Measurements from ENCODE around the gene MAML3. TPM values are rescaled to one million over a fixed set of nuclear protein-coding genes. Genes with fewer than 3 reads are reported as not detected.

The MAML3 gene
- total RNA-seq, 1 donor from 2014 or later: 7.9 TPM

DNA sequence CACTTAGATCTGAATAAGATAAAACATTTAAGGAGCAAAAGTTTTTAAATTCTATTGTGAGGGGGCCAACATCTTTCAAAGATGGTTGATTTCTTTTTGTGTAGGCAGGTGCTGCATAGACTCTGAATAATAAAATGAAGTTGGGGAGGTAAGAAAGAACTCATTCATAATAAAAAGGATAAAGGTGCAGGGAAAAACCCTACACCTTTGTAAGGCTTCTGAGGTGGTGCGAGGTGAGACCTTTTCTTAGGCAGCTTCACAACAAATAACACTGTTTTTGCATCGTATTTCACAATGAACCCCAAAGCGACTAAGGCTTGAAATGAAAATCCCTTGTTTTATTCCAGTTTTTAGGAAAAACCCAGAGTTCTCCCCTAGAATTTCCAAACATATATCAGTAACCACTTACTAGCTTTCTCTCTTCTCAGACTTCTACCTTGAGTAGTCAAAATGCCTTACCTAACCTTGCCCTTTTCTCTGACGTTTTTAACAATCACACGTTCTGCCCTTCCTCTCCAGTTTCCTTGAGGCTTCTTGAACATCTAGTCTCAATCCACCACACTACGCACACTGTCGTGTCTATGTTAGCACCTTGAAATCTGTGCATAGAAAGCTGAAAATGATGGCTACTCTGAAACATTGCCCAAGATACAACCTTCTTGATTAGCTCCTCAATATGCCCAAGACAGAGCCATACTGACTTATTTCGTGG lies 30.2 kb downstream of the MAML3 start:
- no peak for ATAC-seq

DNA sequence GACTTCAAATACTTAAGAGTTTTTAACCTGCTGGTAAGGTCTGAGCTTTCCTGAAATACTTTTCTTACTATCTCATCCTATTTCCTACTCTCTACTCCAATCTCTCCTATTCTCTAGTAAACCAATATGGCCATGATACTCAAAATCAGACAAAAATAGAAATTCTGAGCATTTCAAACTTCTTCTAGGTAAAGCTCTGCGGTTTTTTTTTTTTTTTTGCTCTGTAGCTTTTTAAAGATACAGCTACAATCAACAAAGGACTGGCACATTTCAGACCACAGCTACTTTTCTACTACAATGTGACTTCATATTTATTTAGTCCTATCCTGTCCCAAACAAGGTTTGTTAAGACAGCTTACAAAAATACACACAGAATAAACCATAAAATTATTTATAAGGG lies 31.1 kb downstream of the MAML3 start:
- no peak for ATAC-seq

DNA sequence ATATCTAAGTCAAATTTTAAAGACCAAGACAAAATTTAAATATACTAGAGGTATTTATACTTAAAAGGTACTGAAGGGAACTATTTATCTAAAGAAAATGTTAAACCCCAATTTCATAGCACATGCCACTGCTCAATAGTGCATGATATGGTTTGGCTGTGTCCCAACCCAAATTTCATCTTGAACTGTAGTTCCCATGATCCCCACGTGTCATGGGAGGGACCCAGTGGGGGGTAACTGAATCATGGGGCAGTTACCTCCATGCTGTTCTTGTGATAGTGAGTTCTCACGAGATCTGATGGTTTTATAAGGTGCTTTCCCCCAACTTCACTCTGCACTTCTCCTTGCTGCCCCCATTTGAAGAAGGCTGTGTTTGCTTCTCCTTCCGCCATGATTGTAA lies 32.3 kb downstream of the MAML3 start:
- ATAC-seq: no peak

DNA sequence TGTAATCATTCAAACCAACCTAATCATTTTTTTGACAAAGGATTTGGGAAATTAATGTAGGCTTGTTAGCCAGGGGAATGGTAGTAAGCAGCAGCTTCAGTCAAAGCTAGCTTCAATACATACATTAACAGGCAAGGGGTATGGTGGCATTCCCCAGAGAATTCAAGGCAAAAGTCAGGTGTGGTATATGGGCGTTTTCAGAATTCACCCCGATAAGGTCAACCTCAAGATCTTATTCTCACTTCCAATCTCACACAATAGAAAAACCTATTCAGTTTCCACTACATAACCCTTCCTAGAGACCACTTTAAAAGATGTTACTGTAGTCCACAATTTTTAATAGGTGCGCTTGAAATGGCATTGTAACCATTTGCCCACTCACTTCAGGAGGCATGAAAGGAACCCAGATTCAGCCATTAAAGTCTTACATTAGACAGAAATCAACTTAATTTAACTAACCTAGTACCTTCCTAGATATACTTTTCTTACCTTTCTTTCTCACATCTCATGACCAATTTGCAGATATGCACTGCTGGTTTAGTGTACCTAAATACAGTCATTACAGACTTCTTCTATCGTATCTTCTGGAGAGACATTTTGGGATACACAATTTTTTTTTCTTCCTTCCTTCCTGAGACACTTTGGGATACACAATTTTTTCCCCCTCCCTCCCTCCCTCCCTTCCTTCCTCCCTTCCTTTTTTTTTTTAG lies 34.9 kb downstream of the MAML3 start:
- ATAC-seq: no peak

DNA sequence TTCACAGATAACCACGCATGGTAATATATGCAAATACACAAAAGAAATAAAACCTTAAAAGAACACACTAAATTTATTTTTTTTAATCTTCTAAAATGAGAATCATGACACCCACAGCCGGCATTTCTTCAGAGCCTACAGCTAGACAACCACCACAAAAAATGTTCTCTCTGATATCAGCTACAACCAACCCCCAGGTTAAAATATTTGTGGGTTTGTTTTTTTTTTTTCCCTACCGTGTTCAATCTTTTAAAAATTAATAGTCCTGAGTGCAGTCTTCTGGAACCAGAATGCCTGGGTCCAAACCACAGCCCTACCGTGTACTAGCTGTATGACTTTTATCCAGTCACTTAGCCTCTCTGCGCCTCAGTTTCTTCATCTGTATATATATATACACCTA lies 36.0 kb downstream of the MAML3 start:
- no peak for ATAC-seq

DNA sequence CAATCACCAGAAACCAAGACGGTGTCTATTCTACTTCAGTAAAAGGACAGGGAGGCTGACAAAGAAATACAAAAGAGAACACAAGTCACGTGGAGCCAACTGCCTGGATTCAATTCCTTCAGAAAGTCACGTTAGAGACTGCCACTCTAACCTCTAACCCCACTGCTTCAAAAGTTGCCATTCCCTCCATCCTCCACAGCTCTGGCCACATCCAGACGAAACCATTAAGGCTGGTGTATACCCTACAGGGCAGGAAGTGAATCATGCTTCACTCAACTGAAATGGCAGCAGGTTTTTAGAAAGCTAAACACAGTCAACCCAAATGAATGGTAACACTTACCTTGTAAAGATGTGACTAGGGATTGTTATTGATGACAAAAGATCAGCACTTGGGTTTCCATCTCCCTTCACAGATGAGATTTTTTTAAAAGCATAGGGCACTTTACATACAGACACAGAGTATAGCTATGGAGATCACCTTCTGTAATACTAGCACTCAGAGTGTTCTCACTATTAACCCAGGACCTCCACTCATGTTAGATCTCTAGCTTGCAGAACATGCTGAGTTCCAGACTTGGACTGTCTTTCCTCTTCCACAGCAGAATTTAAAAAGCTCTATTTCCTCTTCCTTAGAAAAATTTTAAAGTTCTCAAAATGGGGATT lies 37.4 kb downstream of the MAML3 start:
- peak; percentile 52 for ATAC-seq

DNA sequence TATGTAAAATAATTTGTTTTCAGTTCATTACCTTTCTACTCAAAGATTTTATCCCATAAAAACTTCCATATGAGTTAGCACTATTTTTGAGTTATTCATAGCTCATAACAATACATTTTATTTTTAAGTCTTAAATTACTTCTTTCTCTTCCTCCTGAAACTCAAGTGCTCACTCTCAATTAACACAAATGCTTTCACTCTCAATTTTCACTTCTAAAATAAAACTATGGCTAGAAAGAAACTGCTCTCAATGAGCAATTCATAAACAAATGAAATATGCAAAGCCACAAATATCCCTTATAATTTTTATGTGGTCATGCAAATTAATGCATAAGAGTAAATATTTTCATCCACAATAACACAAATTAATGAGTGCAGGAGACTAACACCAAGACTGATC lies 38.8 kb downstream of the MAML3 start:
- no peak for ATAC-seq

DNA sequence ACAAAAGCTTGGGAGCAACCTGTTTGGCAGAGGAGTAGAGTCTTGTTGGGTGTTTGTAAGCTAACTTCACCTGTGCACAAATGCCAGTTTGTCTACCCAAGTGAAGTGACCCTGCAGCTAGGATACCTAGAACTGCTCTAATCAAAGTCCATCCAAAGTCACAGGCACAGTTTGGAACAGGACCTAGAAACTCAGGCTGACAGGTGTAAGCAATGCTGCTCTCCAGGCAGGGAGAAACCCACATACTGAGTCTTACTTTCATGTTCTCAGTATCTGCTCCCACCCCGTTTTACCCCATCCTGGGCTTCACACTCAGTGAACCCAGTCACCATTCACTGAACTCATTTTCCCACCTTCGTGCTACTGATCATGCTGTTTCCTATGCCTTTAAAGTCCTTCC lies 40.3 kb downstream of the MAML3 start:
- no peak for ATAC-seq

DNA sequence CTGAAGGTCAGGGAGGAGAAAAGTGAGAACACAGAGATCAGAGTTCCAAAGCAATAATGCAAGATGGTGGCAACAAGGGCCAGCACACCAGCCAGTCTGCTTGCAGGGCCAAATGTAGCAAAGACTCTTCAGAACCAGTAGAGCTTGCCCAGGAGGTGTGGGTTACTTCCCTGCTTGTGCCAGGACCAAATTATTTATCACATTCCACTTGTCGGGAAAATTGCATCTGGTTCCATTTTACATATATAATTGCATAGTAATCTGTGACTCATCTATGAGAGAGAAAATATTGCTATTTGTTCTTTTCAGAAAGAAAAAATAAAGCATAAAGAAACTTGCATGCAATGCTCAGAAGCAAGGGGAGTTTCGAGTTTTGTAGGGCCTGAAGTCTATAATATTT lies 41.4 kb downstream of the MAML3 start:
- ATAC-seq: no peak

DNA sequence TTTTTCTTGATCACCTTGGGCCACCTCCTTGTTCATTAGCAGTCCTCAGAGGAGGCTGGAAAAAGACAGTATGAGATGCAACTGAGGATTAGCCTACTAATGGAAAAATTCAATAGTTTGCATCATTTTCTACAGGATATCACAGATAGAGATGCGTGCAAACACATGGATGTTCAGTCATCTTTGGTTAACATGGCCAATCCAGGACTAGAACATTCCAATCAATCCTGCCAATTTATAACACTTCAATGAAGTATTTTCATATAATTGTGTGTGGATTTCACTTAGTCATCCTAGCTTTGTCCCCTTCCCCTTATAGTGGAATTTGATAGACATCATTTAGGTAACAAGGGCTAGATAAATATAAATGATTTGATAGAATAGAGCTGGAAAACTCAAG lies 42.7 kb downstream of the MAML3 start:
- ATAC-seq: no peak

DNA sequence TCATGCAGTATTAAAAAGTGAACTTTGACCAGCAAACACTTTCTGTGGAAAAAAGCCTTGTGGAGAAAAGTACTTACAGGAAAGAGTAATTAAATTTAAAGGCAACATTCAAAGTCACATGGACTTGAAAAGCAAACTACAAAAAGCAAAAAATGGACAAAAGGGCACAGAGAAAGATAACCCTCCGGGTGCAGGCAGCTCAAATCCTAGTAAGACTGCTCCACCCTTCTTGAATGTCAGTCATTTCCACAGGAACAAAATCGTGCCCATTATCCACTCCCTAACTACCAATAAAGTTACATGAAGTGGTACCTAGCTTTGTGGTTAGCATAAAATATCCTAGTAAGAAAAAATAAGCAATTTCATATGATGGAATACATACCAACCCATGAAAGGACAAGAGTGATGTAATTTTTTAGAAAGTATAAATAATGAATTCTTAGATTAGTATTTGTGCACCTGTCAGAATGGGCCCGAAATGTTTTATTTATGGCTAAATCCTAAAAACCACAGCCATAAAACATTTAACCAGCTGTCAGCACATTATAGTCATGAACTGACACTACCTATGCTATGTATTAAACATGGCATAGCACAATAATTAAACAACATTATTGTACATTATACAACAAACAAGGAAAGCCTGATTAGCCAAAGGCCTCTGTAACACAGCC lies 43.3 kb downstream of the MAML3 start:
- ATAC-seq: no peak

DNA sequence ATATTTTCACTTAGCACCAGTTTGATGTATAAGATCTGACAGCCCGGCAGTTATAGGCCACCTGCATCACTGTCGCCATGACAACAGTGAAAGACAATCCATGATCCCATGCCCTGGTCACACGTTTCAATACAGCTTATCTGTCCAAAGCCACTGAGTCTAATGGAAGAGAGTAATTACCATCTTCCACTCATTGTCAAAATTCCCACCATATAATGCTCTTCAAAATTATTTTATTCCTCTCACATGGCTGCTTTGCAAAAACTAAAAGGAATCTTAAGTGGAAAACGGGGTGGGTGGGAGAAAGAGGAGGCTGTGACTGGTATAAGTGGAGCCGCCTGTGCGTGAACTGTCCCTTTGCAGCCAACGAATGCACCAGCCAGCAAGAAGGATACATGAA lies 44.2 kb downstream of the MAML3 start:
- no peak for ATAC-seq

DNA sequence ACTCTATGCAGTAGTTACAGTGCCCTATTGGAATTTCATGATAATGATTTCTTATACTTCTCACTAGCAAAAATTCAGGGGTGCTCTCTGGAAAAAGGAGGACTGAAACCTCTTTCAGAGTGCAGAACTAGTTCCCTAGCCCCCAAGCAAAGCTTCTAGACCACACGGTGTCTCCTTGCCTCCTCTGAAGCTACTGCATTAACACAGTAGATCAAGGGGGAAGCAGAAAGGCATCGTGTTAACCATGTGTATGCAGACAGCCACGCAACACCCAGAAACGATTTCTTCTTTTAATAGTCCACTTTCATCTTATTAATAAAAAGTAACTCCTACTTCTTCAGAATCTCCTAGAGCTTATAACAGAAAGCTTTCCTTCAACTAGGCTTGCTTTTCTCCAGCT lies 44.7 kb downstream of the MAML3 start:
- no peak for ATAC-seq

DNA sequence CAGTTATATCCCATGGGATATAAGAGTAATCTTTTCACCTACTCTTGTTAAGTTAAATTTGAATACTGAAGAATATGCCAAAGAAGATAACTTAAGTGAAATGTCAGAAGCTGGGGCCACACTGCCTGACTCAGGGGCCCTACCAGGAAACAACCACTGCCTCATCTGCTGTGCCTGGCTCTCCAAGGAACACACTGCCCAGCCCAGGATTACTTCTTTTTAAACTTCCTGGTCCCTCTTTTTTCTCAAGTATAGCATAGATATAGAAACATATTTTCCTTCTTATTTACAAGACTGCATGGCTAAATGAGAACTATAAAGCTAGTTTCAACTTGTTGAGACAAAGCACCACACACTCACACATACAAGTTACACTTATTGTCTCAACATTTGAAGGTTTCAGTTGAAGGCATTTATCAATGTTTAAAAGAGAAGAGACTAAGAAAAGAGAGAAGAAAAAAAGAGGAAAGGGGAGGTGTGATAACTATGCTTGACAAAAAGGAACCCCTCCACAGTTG lies 45.2 kb downstream of the MAML3 start:
- ATAC-seq: peak; percentile 75

DNA sequence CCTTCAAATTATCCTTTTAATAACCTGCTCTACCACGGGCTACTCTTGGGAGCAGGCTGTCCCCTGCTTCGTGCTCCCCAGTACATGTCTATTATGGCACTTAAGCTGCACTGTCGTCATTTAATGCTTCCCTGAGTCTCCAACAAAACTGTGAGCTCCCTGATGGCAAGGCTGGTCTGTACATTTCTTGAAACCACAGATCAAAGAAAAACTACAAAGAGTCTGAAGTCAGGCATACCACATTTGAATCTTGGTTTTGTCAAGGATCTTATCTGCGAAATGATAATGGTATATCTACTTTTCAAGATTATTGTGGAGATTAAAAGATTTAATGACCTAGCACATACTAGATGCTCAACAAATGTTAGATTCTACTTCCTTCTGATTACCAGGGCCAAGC lies 45.7 kb downstream of the MAML3 start:
- ATAC-seq: no peak

DNA sequence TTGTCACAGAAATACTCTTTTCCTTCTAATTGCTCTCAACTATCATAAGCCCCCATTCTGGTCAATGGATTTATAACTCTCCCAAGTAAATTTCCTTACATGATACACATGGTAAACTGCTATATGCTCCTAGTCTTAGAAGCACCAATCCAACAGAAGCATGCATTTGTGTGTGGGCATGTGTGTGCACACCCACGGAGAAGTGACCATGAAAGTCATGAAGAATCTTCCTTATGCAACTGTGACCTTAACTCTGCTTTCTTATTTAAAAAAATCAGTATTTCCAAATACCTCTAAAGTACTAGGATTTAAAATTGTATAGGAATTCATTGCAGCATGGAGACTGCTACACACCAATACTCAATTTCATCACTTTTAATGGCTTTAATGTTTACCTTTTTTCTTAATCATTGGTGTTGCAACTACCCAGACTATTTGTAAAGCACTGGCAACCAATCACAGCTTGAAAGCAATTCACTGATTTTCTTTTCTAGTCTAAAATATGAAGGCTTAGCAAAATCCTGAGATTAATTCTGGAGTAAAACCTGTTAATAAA lies 47.6 kb downstream of the MAML3 start:
- peak; percentile 59 for ATAC-seq

DNA sequence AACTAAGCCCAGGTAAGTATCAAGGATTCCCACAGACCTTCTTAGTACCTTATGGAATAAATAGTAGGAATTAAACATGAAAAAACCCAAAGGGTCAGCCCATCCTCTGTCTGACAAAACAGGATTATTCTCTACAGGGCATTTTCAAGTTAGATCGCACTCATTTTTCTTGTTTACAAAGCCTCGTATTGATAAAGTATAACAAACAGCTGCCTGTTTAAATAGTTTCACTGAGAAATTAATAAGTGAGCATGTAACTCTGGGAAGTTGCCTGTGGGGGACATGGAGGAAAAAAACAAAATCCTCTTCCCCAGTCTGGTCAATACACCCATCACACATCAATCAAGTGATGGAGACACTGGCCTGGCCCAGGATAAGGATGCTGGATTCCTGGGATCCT lies 48.5 kb downstream of the MAML3 start:
- ATAC-seq: no peak

DNA sequence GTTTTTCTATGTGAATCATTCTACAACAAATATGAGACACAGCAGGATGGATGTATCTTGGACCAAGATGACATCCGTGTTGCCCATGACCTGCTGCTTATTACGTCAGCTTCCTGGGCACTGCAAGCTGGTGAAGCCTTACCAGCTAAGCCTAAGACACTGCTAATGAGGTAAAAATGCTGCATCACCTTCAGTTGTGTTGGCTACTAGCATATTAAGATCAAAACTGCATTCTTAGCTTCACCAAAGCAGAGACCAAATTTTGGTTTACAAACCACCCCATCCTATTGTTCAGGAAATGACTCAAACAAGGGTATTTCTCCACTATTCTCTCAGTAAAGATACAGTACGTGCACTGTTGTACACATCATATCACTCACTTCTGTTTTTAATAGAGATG lies 50.3 kb downstream of the MAML3 start:
- ATAC-seq: peak; percentile 38

DNA sequence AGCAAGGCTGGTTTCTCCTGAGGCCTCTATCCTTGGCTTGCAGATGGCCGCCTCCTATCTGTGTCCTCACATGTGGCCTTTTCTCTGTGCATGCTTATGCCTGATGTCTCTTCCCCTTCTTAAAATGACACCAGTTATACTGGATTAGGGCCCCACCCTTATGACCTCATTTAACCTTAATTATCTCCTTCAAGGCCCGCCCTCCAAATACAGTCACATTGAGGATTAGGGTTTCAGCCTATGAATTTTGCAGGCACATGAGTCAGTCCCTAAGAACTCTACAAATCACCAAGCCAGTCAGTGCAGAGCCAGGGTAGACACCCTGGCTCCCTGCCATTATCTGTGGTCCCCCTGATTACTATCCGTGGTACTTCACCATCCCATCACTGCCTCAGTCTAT lies 51.6 kb downstream of the MAML3 start:
- ATAC-seq: peak; percentile 88

DNA sequence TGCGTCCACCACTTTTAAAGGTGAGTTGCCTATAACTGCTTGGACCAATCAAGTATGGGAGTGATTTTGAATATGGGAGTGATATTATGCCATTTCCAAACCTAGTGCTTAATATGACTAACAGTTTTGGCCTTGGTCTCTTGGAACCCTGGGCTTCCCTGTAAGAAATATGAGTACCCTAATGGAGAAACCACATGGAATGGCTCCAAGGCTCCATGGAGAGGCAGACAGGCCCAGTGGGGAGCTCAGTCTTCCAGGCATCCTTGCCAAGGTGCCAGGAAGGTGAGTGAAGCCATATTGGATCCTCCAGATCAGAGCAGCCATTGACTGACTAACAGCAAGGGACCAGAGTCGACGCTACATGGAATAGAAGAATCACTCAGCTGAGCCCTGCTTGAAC lies 53.2 kb downstream of the MAML3 start:
- no peak for ATAC-seq

DNA sequence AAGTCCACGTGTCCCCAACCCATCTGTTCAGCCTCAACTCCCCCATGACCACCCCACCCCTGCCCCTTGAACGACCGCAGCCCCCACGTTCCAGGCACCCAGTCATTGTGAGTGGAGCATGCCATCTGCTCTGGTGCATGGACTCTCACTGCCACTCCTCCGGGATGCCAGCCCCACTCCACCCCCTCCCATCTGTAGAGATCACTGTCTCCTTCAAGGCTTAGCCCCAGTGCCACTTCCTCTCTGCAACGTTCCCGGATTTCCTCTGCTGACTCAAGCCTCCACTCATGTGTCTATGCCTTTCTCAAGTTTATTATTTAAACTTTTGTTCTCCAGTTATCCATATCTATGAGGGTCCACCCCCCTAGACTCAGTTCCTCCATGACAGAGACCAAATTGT lies 54.0 kb downstream of the MAML3 start:
- no peak for ATAC-seq

DNA sequence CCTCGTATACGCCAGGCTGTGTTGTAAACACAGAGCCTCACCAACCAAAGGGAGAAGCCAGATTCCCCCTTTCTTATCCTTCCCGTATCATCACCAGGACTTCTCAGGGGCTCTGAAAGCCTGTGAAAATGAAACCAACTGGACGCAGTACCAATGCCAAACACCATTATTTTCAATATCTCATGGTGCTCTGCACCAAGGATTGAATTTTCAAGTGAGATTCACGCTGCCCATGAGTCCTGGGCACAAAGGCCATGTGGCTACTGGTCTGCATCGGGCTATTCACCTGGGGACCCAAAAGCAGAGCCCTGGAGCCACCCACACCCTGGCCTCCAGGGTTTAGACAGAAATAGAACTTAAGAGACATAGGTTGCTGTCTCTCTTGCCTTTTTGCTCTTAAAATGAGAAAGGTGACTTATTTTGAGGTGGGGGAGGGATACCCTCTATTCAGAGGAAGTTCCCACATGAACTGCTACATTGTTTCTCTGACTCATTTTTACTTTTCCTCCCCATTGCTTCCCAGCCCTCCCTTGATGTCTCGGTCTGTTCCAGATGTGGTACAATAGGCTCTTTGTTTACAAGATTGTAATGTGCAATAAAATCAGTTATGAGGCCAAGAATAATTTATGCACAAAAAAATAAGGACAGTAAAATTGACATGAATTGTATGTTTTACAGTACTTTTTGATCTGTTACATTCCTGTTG lies 55.4 kb downstream of the MAML3 start:
- ATAC-seq: no peak

All from esophagus mucosa (tissue), 1 donor.